ENCODE data around the gene BROX.
"Not testable (repeated sequence)": the region's sequence is repeated elsewhere in the genome, so short reads cannot be mapped to it uniquely, and the experiment has no call there.

BROX gene, protein sequence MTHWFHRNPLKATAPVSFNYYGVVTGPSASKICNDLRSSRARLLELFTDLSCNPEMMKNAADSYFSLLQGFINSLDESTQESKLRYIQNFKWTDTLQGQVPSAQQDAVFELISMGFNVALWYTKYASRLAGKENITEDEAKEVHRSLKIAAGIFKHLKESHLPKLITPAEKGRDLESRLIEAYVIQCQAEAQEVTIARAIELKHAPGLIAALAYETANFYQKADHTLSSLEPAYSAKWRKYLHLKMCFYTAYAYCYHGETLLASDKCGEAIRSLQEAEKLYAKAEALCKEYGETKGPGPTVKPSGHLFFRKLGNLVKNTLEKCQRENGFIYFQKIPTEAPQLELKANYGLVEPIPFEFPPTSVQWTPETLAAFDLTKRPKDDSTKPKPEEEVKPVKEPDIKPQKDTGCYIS

DNA sequence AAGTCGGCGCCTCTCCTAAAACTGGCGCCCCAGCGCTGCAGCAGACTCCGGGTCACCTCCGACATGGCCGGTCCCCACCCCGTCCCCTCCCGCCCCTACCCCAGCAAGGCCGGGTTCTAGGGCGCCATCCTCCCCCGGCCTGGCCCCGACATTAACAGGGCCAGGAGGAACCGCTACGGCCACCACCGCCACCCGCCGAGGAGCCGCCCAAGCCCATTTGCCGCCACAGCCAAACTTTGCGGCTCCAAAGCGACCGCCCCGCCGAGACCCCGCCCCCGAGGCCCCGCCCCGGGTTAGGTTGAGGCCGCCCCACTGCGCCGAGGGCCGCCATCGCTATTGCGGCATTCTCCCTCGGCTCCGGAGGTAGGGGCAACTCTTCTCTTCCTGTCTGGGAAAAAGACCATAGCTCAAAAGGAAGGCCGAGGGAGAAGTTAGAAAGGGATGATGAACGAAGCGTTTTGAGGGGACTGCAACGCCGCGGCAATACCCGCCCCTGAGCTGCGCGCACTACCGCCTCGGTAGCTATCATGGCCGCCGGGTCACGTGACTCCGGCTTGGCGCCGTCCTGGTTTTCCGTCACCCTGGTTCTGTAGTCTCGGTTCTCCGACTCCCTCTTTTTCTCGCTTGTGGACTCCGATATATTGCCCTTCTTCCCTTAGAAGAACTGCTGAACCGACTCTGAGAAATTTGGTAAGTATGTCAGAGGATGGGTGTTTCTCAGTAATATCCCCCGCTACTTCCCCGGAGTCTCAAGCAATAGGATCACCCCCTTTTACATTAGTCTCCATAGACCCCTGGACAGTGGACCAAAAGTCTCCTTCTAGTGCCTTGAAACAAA, at the start of gene BROX, which contains the start of gene AIDA:
BROX (plus strand) TSS at position 312 of the 838 bp plus-strand sequence. CDS start 3,136 bp downstream, outside the sequence.
AIDA (minus strand) TSS at position 239 of the 838 bp plus-strand sequence; CDS start at position 65, 174 bp downstream.
- peak; percentile 81 to 96 for DNase-seq (ENCODE audit: extremely low read depth in 1 of 2, low read depth in 1 of 2)

DNA sequence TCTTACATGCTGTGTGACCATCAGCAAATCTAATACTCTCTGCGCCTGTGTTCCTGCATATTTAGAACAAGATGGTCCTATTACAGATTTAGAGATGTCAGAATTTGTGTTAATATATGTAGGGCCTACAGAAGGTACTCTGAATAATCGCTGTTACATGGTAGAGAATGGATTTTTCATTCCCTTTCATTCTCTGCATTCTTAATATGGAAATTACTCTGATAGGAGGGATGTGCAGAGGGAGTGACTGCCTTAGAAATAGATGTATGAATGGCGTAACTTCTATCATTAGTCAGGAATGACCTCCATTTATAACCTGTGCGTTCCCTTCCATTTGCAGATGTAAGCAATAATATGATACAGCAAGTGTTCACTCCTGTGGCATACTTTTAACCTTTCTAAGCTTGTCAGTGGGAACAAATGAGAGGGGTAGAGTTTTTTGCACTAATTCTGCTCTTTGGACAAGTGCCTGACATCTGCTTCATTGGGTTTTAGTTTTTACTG, 48.9 kb upstream of the BROX start:
- no peak for DNase-seq (ENCODE audit: extremely low read depth in 1 of 2, low read depth in 1 of 2)

DNA sequence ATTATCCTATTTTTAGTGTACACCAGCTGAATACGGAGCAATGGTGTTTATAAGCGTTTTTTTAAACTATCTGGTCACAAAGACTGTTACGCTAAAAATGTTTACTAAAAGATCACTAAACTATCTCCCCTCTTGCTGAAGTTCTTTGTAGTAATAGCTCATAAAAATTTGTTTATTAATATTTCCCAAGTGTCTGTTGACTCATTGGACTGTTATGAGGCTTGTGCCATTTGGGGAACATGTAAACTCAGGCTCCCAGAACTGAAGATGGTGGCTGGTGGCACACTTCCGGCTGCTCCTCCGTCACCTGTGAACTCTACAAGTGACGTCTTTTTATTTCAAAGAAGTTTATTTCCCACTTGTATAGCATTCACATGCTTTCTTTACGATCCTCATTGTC, 46.4 kb upstream of the BROX start:
- no peak for DNase-seq (ENCODE audit: extremely low read depth in 1 of 2, low read depth in 1 of 2)

DNA sequence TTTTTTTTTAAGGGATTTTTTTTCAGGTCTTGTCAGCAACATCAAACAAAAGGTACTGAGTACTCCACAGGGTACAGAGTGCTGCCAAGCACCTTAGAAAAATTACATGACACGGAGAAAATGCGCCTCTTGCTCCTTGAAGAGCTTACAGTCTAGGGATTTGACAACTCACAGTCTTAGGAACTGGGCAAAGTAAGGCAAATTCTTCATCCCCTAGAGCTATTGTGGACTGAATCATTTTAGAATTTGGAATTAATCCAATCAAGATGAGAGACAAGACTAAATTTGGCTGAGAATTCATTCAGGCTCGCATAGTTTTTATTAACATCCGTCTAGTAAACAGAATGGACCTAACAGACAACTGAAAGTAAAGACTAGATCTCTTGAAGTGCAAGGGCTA, 44.2 kb upstream of the BROX start:
- DNase-seq (ENCODE audit: extremely low read depth in 1 of 2, low read depth in 1 of 2), result not testable (repeated sequence)

DNA sequence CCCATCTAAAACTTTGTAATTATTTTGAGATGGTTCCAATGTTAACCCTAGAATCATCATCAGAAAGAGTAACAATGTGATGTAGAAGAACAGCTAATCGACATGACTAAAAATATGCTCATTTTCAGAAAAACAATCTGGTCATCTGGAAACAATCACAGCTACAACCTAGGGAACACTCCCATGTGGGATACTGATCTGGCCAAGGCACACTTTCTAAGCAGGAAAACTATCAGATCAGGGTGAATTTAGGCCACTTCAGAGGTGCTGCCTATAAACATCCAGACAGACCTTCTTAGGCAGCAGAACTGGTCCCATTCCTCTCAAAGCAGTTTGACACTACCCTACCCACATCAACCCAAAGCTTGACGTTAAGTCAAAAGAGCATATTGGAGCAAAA, 43.3 kb upstream of the BROX start:
- not testable (repeated sequence) for DNase-seq (ENCODE audit: extremely low read depth in 1 of 2, low read depth in 1 of 2)

DNA sequence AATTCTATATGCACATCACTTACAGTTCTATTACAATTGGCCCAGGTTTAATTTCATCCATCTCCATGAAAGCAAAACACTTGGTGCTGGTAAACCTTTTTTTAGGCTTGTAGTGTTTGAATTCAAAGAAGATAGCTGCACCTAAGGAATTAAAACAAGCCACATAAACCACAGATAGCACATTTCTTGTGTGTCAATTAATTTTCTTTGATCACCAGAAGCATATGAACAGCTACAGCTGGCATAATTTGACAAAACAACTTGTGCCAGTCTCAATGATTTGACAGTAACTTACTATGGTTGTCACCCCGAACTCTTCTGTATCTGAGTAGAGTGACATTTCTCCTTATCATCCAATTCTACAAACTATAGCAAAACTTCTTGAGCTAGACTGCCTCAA, 42.3 kb upstream of the BROX start:
- no peak for DNase-seq (ENCODE audit: extremely low read depth in 1 of 2, low read depth in 1 of 2)

DNA sequence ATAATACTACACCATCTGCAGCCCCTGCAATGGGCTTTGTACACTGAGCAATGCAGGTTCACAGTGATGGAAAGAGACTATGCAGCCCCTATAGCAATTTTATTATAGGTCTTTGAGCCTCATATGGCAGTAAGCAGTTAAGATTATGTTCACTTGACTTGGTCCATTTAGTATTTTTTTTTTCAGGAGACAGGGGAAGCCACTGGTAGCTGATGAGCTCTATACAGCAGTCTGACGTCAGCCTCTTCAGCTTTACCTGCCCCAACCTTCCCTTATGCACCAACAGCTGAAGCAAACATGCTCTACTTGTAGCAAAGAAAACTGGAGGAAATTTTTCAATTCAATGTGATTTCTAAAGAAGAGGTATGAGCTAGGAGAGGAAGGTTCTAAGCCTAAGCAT, 32.3 kb upstream of the BROX start:
- DNase-seq (ENCODE audit: extremely low read depth in 1 of 2, low read depth in 1 of 2), result no peak

DNA sequence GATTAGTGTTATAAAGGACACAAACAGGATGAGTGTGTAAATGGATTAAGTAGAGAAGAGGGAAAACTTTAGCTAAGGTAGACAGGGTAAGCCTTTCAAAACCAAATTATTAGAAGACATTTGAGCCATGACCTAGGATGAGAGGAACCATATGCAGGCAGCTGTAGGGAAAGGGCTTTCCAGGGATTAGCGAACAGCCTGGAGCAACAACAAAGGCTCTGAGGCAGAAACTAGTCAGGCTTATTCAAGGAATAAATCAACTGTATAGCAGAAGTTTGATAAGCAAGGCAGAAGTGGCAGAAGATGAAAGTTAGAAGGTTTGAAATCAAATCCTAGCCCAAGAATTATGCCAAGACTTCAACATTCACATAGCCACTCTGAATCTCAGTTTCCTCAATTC, 21.3 kb upstream of the BROX start:
- DNase-seq (ENCODE audit: extremely low read depth in 1 of 2, low read depth in 1 of 2), result no peak

DNA sequence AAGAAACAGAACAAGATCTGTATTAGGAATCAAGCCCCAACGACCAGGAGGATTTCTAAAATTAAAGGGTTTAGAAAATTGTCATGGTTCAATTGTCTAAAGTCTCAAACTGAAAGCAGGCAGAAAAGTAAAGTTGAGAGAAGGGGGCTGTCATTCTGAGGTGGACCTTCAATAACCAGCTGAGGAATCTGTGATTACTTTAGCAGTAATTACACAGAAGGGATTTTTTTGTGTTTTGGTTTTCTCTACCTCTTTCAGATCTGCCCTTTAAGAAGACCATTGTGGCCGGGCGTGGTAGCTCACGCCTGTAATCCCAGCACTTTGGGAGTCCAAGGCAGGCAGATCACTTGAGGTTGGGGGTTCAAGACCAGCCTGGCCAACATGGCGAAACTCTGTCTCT, 17.4 kb upstream of the BROX start:
- no peak for DNase-seq (ENCODE audit: extremely low read depth in 1 of 2, low read depth in 1 of 2)

DNA sequence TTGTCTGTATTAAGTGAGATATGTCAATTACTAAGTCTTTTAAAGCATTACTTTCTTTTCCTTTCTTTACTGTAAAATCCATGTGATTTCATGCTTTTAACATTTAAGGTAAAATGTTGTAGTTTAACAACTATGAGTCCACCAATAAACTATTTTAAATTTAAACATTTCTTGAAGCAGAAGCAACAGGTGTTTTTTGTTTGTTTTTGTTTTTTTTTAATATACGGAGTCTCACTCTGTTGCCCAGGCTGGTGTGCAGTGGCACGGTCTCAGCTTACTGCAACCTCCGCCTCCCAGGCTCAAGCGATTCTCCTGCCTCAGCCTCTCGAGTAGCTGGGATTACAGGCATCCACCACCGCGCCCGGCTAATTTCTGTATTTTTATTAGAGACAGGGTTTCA, 15.6 kb upstream of the BROX start:
- DNase-seq (ENCODE audit: extremely low read depth in 1 of 2, low read depth in 1 of 2), result no peak

DNA sequence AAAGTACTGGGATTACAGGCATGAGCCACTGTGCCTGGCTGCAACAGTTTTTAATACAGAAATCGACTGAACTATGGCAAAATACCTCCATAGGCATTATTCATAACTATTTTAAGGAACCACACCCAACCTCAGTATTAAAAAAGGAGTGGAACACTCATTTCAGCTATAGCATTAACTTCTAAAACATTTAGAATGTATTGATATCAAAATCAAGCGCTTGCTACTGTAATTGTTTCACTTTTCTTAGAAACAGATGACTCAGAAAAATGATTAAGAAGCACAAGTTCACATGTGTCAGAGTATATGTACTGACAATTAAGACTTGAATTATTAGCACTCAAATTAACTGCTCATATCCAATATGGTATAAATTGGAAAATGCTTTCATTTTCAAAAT, 15.2 kb upstream of the BROX start:
- no peak for DNase-seq (ENCODE audit: extremely low read depth in 1 of 2, low read depth in 1 of 2)

DNA sequence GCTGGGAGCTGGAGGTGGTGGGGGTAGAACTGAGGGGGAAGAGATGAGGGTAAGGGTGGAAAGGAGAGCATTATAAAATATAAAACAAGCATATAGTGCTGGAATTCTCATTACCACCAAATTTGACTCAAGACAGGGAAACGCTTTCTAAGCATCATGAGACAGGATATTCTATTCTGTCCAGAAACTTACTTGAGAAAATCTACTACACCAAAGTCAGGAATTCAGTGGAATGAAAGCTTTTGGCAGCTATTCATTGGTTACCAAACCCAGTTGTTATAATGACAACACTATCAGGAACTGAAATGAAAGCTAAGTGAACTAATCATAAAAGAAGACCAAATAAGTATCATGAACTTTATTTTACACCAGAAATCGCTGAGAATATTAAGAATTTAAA, 14.5 kb upstream of the BROX start:
- no peak for DNase-seq (ENCODE audit: extremely low read depth in 1 of 2, low read depth in 1 of 2)

DNA sequence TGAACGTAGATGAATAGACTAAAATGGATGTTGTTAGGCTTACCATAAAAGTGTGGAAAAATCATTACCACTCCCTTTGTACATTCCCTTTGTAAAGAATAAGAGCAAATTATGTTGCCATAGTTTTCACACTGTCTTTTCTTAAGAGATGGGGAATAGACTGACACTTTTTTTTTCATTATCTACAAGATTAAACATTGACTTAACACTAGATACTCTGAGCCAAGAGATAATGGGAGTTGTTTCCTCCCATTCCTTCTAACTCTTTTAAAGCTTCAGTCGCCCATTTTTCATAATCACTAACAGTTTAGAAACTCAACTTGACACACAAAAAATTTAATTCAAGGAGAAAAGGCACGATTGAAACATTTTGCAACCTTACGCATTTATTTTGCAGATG, 10.2 kb upstream of the BROX start:
- DNase-seq (ENCODE audit: extremely low read depth in 1 of 2, low read depth in 1 of 2), result no peak

DNA sequence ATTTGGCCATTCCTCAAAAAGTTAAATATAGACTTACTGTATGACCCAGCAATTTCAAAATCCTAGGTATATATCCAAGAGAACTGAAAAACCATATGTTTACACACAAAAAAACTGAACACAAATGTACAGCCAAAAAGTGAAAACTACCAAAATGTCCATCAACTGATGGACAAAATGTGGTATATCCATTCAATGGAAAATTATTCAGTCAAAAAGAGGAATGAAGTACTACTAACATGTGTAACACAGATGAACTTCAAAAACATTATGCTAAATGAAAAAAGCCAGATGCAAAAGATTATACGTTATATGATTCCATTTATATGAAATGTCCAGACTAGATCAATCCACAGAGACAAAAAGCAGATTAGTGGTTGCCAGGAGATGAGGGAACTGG, 8.1 kb upstream of the BROX start:
- no peak for DNase-seq (ENCODE audit: extremely low read depth in 1 of 2, low read depth in 1 of 2)

DNA sequence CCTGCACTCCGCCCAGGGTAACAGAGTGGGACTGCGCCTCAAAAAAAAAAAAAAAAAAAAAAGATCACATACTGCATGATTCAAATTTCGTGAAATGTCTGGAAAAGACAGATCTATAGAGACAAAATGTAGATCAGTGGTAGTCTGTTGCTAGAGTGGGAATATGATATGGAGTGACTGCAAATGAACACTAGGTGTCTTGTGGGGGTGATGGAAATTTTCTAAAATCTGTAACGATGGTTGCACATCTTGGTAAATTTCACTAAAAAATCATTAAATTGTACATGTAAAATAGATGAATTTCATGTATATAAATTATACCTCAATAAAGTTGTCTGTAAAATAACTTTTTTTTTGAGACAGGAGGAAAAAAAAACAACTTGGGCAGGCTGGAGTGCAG, 5.5 kb upstream of the BROX start:
- no peak for DNase-seq (ENCODE audit: extremely low read depth in 1 of 2, low read depth in 1 of 2)

DNA sequence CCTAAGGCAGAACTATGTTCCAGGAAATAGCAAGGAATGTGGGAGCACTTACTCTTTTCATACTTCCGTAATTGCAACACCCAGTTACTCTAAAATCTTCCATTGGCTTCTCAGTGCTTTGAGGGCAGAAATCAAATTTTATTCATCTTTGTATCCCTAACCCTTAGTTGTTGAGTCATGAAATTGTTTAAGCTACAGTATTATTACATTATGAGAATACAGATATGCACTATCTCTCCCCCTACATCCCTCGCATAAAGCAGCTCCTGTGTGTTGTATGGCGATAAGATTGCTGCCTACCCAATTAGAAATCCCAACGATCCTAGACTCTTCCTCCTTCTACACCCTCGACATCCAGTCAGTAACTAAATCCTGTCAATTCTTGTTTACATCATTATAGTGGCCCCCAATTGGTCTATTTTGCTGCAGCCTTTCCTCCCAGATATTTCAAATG, 2.6 kb upstream of the BROX start:
- DNase-seq (ENCODE audit: extremely low read depth in 1 of 2, low read depth in 1 of 2), result no peak

DNA sequence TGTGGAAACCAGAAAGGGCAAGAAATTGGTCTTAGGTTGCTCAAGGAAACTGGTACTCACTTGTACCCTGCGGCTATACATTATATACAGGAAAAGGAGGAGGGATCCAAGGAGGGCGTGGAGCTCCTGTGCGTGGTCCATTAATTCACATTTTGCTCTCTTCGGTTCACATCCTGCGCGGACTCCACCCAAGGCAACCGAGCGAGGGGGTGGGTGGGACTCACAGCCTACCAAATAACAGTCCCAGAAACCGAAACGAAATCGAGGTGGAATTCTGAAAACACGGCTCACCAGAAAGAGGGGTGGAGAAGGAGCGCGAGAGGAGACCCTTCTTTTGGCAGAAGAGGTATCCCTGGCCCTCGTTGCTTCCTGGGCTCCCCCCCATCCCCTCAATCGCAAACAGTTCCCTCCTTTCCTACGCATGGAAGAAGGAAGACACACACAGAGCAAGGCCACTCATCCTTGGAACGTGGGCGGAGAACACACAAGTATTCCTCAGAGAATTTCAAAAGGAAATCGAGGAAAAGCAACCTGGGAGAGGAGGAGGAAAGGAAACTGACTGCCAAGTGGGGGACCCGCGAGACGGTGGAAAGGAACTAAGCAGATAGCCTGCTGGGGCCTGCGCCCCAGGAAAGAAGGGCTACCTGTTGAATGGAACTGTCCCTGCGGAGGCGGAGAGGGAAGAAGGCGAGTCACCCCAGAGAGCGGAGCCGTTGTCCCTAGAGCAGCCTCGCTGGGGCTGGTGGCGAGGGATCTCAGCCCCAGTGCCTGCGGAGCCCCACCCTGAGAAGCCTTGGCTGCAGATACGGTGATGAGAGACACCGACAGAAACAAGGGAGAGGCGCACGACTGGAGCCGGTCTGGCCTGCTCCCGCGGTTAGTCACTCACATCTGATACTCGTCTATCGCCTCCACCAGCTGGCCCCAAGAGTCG, 778 bp upstream of the BROX start:
- peak; percentile 19 to 36 for DNase-seq (ENCODE audit: extremely low read depth in 1 of 2, low read depth in 1 of 2)

DNA sequence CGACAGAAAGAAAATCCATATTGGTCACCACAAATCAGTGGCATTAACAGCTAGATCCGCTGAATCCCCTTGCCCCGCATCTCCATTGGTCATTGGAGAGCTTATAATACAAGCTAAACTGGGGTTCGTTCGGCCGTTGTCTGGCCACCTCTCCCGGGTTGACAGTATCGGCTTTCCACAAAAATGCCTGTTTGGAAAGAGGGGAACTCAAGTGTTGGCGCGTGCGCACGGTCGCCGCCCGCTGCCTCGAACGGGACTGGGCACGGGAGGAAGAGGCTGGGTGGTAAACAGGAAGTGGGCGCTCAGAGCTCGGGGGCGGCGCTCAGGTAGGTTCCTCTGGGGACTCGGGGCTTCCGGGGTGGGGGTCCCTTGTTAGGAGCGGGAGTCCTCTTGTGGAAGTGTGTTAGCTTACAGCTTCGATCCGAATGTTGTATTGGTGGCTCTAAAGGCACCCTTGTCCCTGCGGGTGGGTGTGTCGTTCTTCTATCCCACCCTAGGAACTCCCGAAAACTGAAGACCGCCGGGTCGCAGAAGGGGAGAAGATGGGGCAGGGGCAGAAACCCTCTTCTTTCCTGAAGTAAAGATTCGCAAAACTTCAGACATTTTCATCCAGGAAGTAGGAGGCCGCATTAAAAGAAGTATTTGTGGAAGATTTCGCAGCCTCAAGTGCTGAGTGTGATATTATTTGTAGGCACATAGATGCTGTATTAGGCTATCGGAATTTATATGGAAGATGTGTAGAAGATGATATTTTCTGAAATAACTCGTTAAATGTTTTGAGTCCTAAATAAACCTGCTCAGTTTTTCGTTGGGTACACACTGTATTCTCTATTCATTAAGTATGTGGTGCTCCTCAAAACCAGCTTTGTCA, 962 bp downstream of the BROX start:
- DNase-seq (ENCODE audit: extremely low read depth in 1 of 2, low read depth in 1 of 2), result peak; percentile 83 to 88

DNA sequence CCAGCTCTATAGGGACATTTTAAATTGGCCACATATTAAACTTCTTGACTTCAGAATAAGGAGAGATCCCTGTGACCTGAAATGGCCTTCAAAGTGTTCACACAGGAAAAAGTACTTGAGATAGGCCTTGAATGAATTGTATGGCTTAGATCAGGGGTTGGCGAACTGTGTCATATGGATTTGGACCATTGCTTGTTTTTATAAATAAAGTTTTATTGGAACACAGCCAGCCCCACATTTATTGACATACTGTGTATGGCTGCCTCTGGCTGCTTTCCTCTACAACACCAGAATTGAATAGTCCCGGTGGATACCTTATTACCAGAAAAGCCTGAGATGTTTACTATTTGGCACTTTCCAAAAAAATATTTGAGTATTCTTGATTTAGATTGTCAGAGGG, 4.0 kb downstream of the BROX start:
- no peak for DNase-seq (ENCODE audit: extremely low read depth in 1 of 2, low read depth in 1 of 2)

DNA sequence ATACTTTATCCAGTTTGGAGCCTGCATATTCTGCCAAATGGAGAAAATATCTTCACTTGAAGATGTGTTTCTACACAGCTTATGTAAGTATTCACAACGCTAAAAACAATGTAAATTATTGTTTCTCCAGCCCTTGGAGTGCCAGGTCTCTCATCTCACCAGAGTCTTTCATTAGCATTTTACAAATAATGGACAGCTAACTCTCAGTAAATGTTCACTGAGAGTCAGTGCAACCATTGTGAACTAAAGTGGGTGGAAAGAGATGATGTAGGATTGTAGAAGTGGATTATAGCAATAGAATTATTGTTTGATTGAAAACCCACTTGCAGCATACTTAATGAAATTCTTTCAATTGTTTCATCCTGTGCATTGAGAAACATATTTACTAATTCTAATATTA, 16.4 kb downstream of the BROX start:
- no peak for DNase-seq (ENCODE audit: extremely low read depth in 1 of 2, low read depth in 1 of 2)

All from activated CD8-positive, alpha-beta memory T cell treated with anti-CD3 and anti-CD28 coated beads for 1 hour (primary cell).